GM23338 (cell line): ENCODE data around the gene SRSF11. TPM values are rescaled to one million over a fixed set of nuclear protein-coding genes. Genes with fewer than 3 reads are reported as not detected.
"Not testable (repeated sequence)": the region's sequence is repeated elsewhere in the genome, so short reads cannot be mapped to it uniquely, and the experiment has no call there.

ENCODE experiments used
- ATAC-seq: fragments of 200-7000 bp; cut with Tn5 transposase; 3 replicates; pipeline ENCODE4 v1.9.1; 2020
- DNase-seq: peaks from one replicate; pipeline ENCODE4 v3.0.0-alpha.2; 2015; ENCODE audit warnings: low spot score
- H2AFZ ChIP-seq: fragments of 200-600 bp; sonication (generic); 2 replicates; pipeline ENCODE4 v1.8.0; 2016; ENCODE audit warnings: antibody characterized with exemption, mild to moderate bottlenecking, moderate library complexity
- H3F3A ChIP-seq: fragments of 200-600 bp; sonication (generic); replicated peaks from 2 replicates; pipeline ENCODE4 v1.8.0; 2017; ENCODE audit warnings: antibody characterized with exemption, mixed run types, low read depth
- H3K27ac ChIP-seq: fragments of 200-600 bp; sonication (generic); 2 replicates; pipeline ENCODE4 v1.6.1; 2016; ENCODE audit warnings: low read depth
- H3K27me3 ChIP-seq: fragments of 200-600 bp; sonication (generic); 2 replicates; pipeline ENCODE4 v1.8.0; 2016; ENCODE audit warnings: mild to moderate bottlenecking, mixed run types, moderate library complexity; ENCODE audit not compliant: insufficient read depth
- H3K36me3 ChIP-seq: fragments of 200-600 bp; sonication (generic); 2 replicates; pipeline ENCODE4 v1.8.0; 2016; ENCODE audit warnings: mild to moderate bottlenecking; ENCODE audit not compliant: insufficient read depth
- H3K4me1 ChIP-seq: fragments of 200-600 bp; sonication (generic); 2 replicates; pipeline ENCODE4 v1.8.0; 2016; ENCODE audit warnings: mild to moderate bottlenecking, moderate library complexity; ENCODE audit not compliant: insufficient read depth
- H3K4me2 ChIP-seq: fragments of 200-600 bp; sonication (generic); 2 replicates; pipeline ENCODE4 v1.7.1; 2017; ENCODE audit warnings: mixed run types
- H3K4me3 ChIP-seq: fragments of 200-600 bp; sonication (generic); 2 replicates; pipeline ENCODE4 v1.6.1; 2016; ENCODE audit warnings: mixed run types
- H3K79me2 ChIP-seq: fragments of 200-600 bp; sonication (generic); replicated peaks from 2 replicates; pipeline ENCODE4 v1.8.0; 2017; ENCODE audit warnings: mild to moderate bottlenecking; ENCODE audit not compliant: insufficient read depth
- H3K9me2 ChIP-seq: fragments of 200-600 bp; sonication (generic); 2 replicates; pipeline ENCODE4 v1.8.0; 2017; ENCODE audit not compliant: insufficient read depth
- H4K20me1 ChIP-seq: fragments of 200-600 bp; sonication (generic); replicated peaks from 2 replicates; pipeline ENCODE4 v1.8.0; 2017; ENCODE audit warnings: mild to moderate bottlenecking; ENCODE audit not compliant: insufficient read depth
- H3K27ac Mint-ChIP-seq: 2 replicates; pipeline ENCODE4 v1.8.0; 2020; ENCODE audit warnings: inconsistent platforms, mild to moderate bottlenecking, moderate library complexity, mixed read lengths
- H3K27me3 Mint-ChIP-seq: 3 replicates; pipeline ENCODE4 v1.8.0; 2022; ENCODE audit warnings: low read depth, mild to moderate bottlenecking, moderate library complexity, mixed read lengths, inconsistent platforms; ENCODE audit not compliant: insufficient read depth, poor library complexity
- H3K36me3 Mint-ChIP-seq: 3 replicates; pipeline ENCODE4 v1.8.0; 2021; ENCODE audit warnings: low read depth, mild to moderate bottlenecking, inconsistent platforms, moderate library complexity, mixed read lengths
- H3K4me1 Mint-ChIP-seq: 3 replicates; pipeline ENCODE4 v1.8.0; 2020; ENCODE audit warnings: mild to moderate bottlenecking, inconsistent platforms, mixed read lengths
- H3K4me3 Mint-ChIP-seq: 3 replicates; pipeline ENCODE4 v1.8.0; 2021; ENCODE audit warnings: moderate library complexity, mild to moderate bottlenecking, inconsistent platforms, mixed read lengths
- H3K9me3 Mint-ChIP-seq: 3 replicates; pipeline ENCODE4 v1.8.0; 2020; ENCODE audit warnings: moderate library complexity, mild to moderate bottlenecking, inconsistent platforms, mixed read lengths
- CREB1 ChIP-seq: fragments of 250-450 bp; sonication (Bioruptor Pico); IDR thresholded peaks from 2 replicates; pipeline ENCODE4 v1.5.0; 2020; ENCODE audit warnings: low read depth, mild to moderate bottlenecking, moderate library complexity
- EZH2phosphoT487 ChIP-seq: fragments of 200-600 bp; sonication (generic); IDR thresholded peaks from one replicate; pipeline ENCODE4 v1.8.1; 2018; ENCODE audit warnings: antibody characterized with exemption; ENCODE audit not compliant: unreplicated experiment
- JUNB ChIP-seq: IDR thresholded peaks from one replicate; pipeline ENCODE4 v1.6.1; 2016; ENCODE audit warnings: antibody characterized with exemption; ENCODE audit not compliant: unreplicated experiment
- NANOG ChIP-seq: IDR thresholded peaks from 2 replicates; pipeline ENCODE4 v1.6.1; 2016; ENCODE audit warnings: antibody characterized with exemption, borderline replicate concordance
- POLR2AphosphoS5 ChIP-seq: IDR thresholded peaks from 2 replicates; pipeline ENCODE4 v1.6.1; 2016; ENCODE audit warnings: antibody characterized with exemption, low read depth
- STAT1 ChIP-seq: IDR thresholded peaks from one replicate; pipeline ENCODE4 v1.6.1; 2016; ENCODE audit warnings: antibody characterized with exemption; ENCODE audit not compliant: unreplicated experiment
- ZNF114 ChIP-seq: fragments of 250-450 bp; sonication (Bioruptor Pico); IDR thresholded peaks from 2 replicates; pipeline ENCODE4 v1.5.0; 2020; ENCODE audit warnings: mild to moderate bottlenecking, moderate library complexity
- ZNF331 ChIP-seq: fragments of 250-450 bp; sonication (Bioruptor Pico); IDR thresholded peaks from 2 replicates; pipeline ENCODE4 v1.5.0; 2020; ENCODE audit warnings: low read depth, mild to moderate bottlenecking, moderate library complexity
- polyA plus RNA-seq: library from polyadenylated mRNA; unstranded; fragments of >200 nt; fragmentation: Nextera tagmentation; extraction: Ambion mirVana; gene quantifications from 2 replicates; pipeline ENCODE4 v1.2.1, GENCODE V29; 2016
- total RNA-seq: library from RNA; depleted of rRNA; stranded (reverse); fragments of >200 nt; shearing (Covaris generic); gene quantifications from 2 replicates; pipeline ENCODE4 v1.2.3, GENCODE V29; 2014
- TF ChIP-seq, protein P1 (sequence below): IDR thresholded peaks from 2 replicates; pipeline ENCODE4 v1.6.1; 2016; ENCODE audit warnings: antibody characterized with exemption
- TF ChIP-seq, protein P2 (sequence below), 2 experiments: fragments of 200-600 bp in 1 of 2; sonication (generic) in 1 of 2; conservative IDR thresholded peaks; 2 replicates each; pipeline versions ENCODE4 v1.5.1 to v1.6.1; 2016 to 2017; ENCODE audit warnings: antibody characterized with exemption in 2 of 2, low read depth in 2 of 2, mild to moderate bottlenecking in 2 of 2, moderate library complexity in 1 of 2

Gene SRSF11
- total and polyA plus RNA-seq, 2 experiments from 2014 or later: 182 to 372 TPM

DNA sequence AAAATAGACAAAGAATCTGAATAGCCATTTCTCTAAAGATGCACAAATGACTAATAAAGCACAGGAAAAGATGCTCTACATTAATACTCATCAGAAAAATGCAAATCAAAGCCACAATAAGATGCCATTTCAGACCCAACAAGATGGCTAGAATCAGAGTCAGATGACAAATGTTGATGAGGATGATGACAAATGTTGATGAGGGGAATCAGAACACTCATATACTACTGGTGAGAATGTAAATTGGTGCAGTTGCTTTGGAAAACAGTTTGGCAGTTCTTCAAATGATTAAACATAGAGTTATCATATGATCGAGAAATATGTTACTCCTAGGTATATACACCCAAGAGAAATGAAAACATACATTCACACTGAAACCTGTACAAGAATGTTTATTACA lies 49.7 kb upstream of the SRSF11 start (continued):
- TF ChIP-seq, protein P1, sequence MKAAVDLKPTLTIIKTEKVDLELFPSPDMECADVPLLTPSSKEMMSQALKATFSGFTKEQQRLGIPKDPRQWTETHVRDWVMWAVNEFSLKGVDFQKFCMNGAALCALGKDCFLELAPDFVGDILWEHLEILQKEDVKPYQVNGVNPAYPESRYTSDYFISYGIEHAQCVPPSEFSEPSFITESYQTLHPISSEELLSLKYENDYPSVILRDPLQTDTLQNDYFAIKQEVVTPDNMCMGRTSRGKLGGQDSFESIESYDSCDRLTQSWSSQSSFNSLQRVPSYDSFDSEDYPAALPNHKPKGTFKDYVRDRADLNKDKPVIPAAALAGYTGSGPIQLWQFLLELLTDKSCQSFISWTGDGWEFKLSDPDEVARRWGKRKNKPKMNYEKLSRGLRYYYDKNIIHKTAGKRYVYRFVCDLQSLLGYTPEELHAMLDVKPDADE: no peak
- TF ChIP-seq NANOG (no peak), CREB1 (CRISPR knock-in tag) (no peak), EZH2phosphoT487 (no peak), ZNF114 (no peak), STAT1 (no peak), JUNB (no peak)
- TF ChIP-seq, protein P2, sequence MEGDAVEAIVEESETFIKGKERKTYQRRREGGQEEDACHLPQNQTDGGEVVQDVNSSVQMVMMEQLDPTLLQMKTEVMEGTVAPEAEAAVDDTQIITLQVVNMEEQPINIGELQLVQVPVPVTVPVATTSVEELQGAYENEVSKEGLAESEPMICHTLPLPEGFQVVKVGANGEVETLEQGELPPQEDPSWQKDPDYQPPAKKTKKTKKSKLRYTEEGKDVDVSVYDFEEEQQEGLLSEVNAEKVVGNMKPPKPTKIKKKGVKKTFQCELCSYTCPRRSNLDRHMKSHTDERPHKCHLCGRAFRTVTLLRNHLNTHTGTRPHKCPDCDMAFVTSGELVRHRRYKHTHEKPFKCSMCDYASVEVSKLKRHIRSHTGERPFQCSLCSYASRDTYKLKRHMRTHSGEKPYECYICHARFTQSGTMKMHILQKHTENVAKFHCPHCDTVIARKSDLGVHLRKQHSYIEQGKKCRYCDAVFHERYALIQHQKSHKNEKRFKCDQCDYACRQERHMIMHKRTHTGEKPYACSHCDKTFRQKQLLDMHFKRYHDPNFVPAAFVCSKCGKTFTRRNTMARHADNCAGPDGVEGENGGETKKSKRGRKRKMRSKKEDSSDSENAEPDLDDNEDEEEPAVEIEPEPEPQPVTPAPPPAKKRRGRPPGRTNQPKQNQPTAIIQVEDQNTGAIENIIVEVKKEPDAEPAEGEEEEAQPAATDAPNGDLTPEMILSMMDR (conservative IDR thresholded peaks at IDR 0.05; ENCODE audit: low read depth in 2 of 2): no peak

DNA sequence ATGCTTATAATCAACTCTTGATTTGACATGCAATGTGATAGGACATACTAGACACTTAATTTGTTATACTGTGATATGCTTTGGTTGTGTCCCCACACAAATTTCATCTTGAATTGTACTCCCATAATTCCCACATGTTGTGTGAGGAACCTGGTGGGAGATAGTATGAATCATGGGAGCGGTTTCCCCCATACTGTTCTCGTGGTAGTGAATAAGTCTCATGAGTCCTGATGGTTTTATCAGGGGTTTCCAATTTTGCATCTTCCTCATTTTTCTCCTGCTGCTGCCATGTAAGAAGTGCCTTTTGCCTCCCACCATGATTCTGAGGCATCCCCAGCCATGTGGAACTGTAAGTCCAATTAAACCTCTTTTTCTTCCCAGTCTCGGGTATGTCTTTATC lies 36.0 kb upstream of the SRSF11 start:
- not testable (repeated sequence) for H3K27me3 ChIP-seq, H3K9me2 ChIP-seq, H3K79me2 ChIP-seq, ATAC-seq, H3K27ac Mint-ChIP-seq, H3K4me1 ChIP-seq, H3F3A ChIP-seq, H3K4me3 ChIP-seq, H3K36me3 Mint-ChIP-seq, H3K4me3 Mint-ChIP-seq, H3K27me3 Mint-ChIP-seq, DNase-seq, H2AFZ ChIP-seq, H3K36me3 ChIP-seq, H3K9me3 Mint-ChIP-seq, H3K4me1 Mint-ChIP-seq, H3K27ac ChIP-seq, H4K20me1 ChIP-seq, H3K4me2 ChIP-seq

DNA sequence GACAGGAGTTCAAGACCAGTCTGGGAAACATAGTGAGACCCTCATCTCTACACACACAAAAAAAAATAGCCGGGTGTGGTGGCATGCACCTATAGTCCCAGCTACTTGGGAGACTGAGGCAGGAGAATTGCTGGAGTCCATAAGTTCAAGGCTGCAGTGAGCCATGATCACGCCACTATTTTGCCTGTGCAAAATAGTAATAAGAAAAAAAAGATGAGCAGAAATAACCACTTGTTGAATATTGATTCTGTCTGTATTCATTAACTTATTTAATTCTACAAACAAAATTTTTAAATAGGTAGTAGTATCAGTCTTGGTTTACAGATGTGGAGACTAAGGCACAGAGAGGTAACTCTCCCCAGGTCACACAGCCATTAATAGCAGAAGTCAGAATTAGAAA lies 32.7 kb upstream of the SRSF11 start:
- Mint-ChIP-seq H3K27ac (no peak overlapping the region), H3K27me3 (no peaks in the 10 kb centered on the region), H3K4me3 (no peak overlapping the region), H3K36me3 (no peaks in the 10 kb centered on the region; the same call in 1 of the 3 replicates), H3K9me3 (no peaks in the 10 kb centered on the region), H3K4me1 (no peaks in the 10 kb centered on the region)
- H4K20me1 ChIP-seq: 0 out of 2 replicates have a peak, but pooled peaks cover 11% of the 10 kb centered on the region
- no peaks in the 10 kb centered on the region for H3F3A ChIP-seq
- H3K27me3 ChIP-seq: no peaks in the 10 kb centered on the region
- H3K79me2 ChIP-seq: peaks cover 25% of the 10 kb centered on the region
- DNase-seq: no peak
- no peak overlapping the region for H3K4me3 ChIP-seq
- H3K27ac ChIP-seq: no peak overlapping the region
- no peak overlapping the region for H2AFZ ChIP-seq
- no peaks in the 10 kb centered on the region for H3K9me2 ChIP-seq
- no peaks in the 10 kb centered on the region for H3K4me1 ChIP-seq
- no peak for ATAC-seq
- no peaks in the 10 kb centered on the region for H3K36me3 ChIP-seq
- H3K4me2 ChIP-seq: no peak overlapping the region
- TF ChIP-seq, protein P2 (conservative IDR thresholded peaks at IDR 0.05; ENCODE audit: low read depth in 2 of 2): no peak
- no peak for TF ChIP-seq POLR2AphosphoS5
- no peak for TF ChIP-seq EZH2phosphoT487
- no peak for TF ChIP-seq ZNF331
